Astrocyte of the spinal cord (primary cell): ENCODE measurements around the gene REEP3.

ENCODE experiments used
- DNase-seq: peaks from one replicate; pipeline ENCODE4 v3.0.0; 2011; ENCODE audit warnings: low read depth, low spot score
- H3K4me3 ChIP-seq: 2 replicates; pipeline ENCODE4 v1.5.1; 2011; ENCODE audit warnings: low read depth, mild to moderate bottlenecking, low read length, moderate library complexity
- in situ Hi-C: cut with HindIII; loops from 2 replicates; pipeline ENCODE4 v1.10.0; 2017; ENCODE audit warnings: low sequenced_read_pairs
- TF ChIP-seq, protein P1 (sequence below): IDR thresholded peaks from 2 replicates; pipeline ENCODE4 v1.5.1; 2012; ENCODE audit warnings: low read depth, mild to moderate bottlenecking, low read length, inconsistent platforms

The REEP3 gene

GRCh38 chr10:63585041-63585440 lies 63.8 kb downstream of the REEP3 start:
- DNase-seq, result no peak
- TF ChIP-seq, protein P1, sequence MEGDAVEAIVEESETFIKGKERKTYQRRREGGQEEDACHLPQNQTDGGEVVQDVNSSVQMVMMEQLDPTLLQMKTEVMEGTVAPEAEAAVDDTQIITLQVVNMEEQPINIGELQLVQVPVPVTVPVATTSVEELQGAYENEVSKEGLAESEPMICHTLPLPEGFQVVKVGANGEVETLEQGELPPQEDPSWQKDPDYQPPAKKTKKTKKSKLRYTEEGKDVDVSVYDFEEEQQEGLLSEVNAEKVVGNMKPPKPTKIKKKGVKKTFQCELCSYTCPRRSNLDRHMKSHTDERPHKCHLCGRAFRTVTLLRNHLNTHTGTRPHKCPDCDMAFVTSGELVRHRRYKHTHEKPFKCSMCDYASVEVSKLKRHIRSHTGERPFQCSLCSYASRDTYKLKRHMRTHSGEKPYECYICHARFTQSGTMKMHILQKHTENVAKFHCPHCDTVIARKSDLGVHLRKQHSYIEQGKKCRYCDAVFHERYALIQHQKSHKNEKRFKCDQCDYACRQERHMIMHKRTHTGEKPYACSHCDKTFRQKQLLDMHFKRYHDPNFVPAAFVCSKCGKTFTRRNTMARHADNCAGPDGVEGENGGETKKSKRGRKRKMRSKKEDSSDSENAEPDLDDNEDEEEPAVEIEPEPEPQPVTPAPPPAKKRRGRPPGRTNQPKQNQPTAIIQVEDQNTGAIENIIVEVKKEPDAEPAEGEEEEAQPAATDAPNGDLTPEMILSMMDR, result no peak
- no peak overlapping the region for H3K4me3 ChIP-seq
- in situ Hi-C loops, result no loop called here

DNA sequence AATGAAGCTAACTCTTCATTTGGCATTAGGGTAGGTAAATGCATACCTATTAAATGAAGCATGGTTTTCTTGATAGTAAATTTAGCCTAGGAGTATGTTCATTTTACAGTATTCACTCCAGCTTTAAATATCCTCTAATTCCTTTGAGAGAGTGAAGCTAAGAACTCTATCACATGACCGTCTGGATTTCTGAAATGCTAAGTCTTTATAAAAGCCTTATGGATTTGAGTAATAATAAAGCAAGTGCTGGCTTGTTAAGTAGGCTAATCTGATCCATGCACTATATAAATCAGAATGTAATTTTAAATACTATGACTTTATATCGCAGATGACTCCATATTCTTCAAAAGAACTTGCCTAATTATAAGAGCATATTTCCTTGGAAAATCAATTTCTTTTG lies 64.8 kb downstream of the REEP3 start:
- in situ Hi-C loops, result no loop called here
- TF ChIP-seq, protein P1, result no peak
- no peak for DNase-seq
- H3K4me3 ChIP-seq, result no peak overlapping the region

- TF ChIP-seq, protein P1, result no peak
- no peak for DNase-seq
- in situ Hi-C loops, result no loop called here
- H3K4me3 ChIP-seq, result no peak overlapping the region
Observed at GRCh38 chr10:63587191-63587590, 66.0 kb downstream of the REEP3 start.

GRCh38 chr10:63588436-63589167 lies 67.4 kb downstream of the REEP3 start:
- DNase-seq, result no peak
- in situ Hi-C loops, result no loop called here
- TF ChIP-seq, protein P1, result no peak
- no peak overlapping the region for H3K4me3 ChIP-seq

GRCh38 chr10:63591600-63592379 lies 70.6 kb downstream of the REEP3 start:
- in situ Hi-C loops, result no loop called here
- no peak for DNase-seq
- no peak overlapping the region for H3K4me3 ChIP-seq
- TF ChIP-seq, protein P1, result no peak

DNA sequence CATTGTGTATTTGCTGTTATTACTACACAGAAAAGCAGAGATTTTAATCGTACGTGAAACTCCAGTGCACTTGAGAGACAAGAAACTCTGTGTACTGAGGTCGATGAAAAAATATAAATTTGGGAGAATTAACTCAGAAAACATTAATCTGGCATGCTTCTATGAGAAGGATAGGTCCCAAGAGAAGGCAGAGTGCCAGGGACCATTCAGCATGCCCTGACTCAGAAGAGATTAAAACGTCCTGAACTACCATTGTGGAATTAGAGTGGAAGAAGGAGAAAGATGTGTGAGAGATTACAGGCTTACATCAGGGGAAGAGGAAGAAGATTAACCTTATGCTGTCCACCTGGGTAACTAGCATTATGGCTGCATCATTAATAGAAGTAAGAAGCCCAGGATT lies 72.4 kb downstream of the REEP3 start:
- H3K4me3 ChIP-seq, result no peak overlapping the region
- in situ Hi-C loops, result no loop called here
- DNase-seq, result peak; percentile 23
- TF ChIP-seq, protein P1, result no peak
